OCI-LY7 (cell line): ENCODE results near the gene FBLN1. TPM values are rescaled to one million over a fixed set of nuclear protein-coding genes. Genes with fewer than 3 reads are reported as not detected.

Source experiments
- BruUV-seq: library from RNA; stranded (reverse); fragments of 400-500 nt; replicated peaks from 2 replicates; lab custom pipeline; 2021; lab: Mats Ljungman, UMichigan
- CTCF ChIA-PET: fragments of 300-600 bp; sonication (Branson Sonifier 250); formaldehyde crosslinking; loops from one replicate; lab custom pipeline; 2022; ENCODE audit warnings: antibody characterized with exemption; ENCODE audit not compliant: unreplicated experiment; lab: Charles Lee
- POLR2A ChIA-PET: fragments of 300-600 bp; sonication (Branson Sonifier 250); formaldehyde crosslinking; loops from one replicate; lab custom pipeline; 2022; ENCODE audit warnings: antibody characterized with exemption; lab: Charles Lee
- DNase-seq: peaks from one replicate; pipeline ENCODE4 v3.0.0-alpha.2; 2015; ENCODE audit warnings: low spot score
- H2AFZ ChIP-seq: fragments of 200-600 bp; sonication (generic), shearing (Covaris generic); 2 replicates; pipeline ENCODE4 v1.6.1; 2014; ENCODE audit warnings: mild to moderate bottlenecking, antibody characterized with exemption, low read length, moderate library complexity
- H3K27ac ChIP-seq: fragments of 200-600 bp; sonication (generic); 2 replicates; pipeline ENCODE4 v1.5.1; 2014; ENCODE audit warnings: mixed run types, low read depth, mild to moderate bottlenecking, moderate library complexity, low read length, inconsistent platforms; ENCODE audit not compliant: poor library complexity, severe bottlenecking
- H3K36me3 ChIP-seq: fragments of 200-600 bp; sonication (generic); 2 replicates; pipeline ENCODE4 v1.6.1; 2014; ENCODE audit warnings: mild to moderate bottlenecking, antibody characterized with exemption, low read length, moderate library complexity, mixed read lengths; ENCODE audit not compliant: insufficient read depth
- H3K4me1 ChIP-seq: fragments of 200-600 bp; sonication (generic); 2 replicates; pipeline ENCODE4 v1.5.1; 2014; ENCODE audit warnings: mild to moderate bottlenecking, low read length; ENCODE audit not compliant: insufficient read depth, poor library complexity, severe bottlenecking
- H3K4me2 ChIP-seq: fragments of 200-600 bp; sonication (generic); 2 replicates; pipeline ENCODE4 v1.6.1; 2014; ENCODE audit warnings: mild to moderate bottlenecking, low read length
- H3K4me3 ChIP-seq: fragments of 200-600 bp; sonication (generic); 2 replicates; pipeline ENCODE4 v1.5.1; 2014; ENCODE audit warnings: mild to moderate bottlenecking, low read depth, low read length; ENCODE audit not compliant: poor library complexity, severe bottlenecking
- H3K79me2 ChIP-seq: fragments of 200-600 bp; sonication (generic); 2 replicates; pipeline ENCODE4 v1.6.1; 2016; ENCODE audit warnings: low read depth, mild to moderate bottlenecking, low read length, moderate library complexity, mixed read lengths; ENCODE audit not compliant: insufficient read depth
- H3K9me2 ChIP-seq: fragments of 200-600 bp; sonication (generic); 2 replicates; pipeline ENCODE4 v1.6.1; 2016; ENCODE audit warnings: mild to moderate bottlenecking, low read length, mixed read lengths; ENCODE audit not compliant: insufficient read depth
- H3K9me3 ChIP-seq: fragments of 200-600 bp; sonication (generic); 2 replicates; pipeline ENCODE4 v1.6.1; 2014; ENCODE audit warnings: mild to moderate bottlenecking, mixed run types, low read length, mixed read lengths
- H4K20me1 ChIP-seq: fragments of 200-600 bp; sonication (generic); 2 replicates; pipeline ENCODE4 v1.6.1; 2014; ENCODE audit warnings: mild to moderate bottlenecking, antibody characterized with exemption, low read length, moderate library complexity, mixed read lengths; ENCODE audit not compliant: insufficient read depth
- EZH2phosphoT487 ChIP-seq: fragments of 200-600 bp; sonication (generic); IDR thresholded peaks from 2 replicates; pipeline ENCODE4 v1.6.1; 2018; ENCODE audit warnings: low read depth, borderline replicate concordance, mild to moderate bottlenecking, mixed run types, antibody characterized with exemption, low read length, moderate library complexity, mixed read lengths
- intact Hi-C: fragments of 100-400 bp; cut with micrococcal nuclease; formaldehyde crosslinking; loops from one replicate; pipeline ENCODE4 v1.10.0; 2022; ENCODE audit not compliant: unreplicated experiment
- total RNA-seq, 2 experiments: library from RNA; depleted of rRNA in 1 of 2; stranded (reverse); fragments of >200 nt in 1 of 2; shearing (Covaris generic) in 1 of 2; gene quantifications; 2 replicates each; pipeline ENCODE4 v1.2.3, GENCODE V29; 2014 to 2022
- TF ChIP-seq, protein P1 (sequence below): fragments of 200-600 bp; sonication (generic); conservative IDR thresholded peaks from 2 replicates; pipeline ENCODE4 v1.5.1; 2014; ENCODE audit warnings: mild to moderate bottlenecking, antibody characterized with exemption, low read length, moderate library complexity, mixed read lengths

The FBLN1 gene
- total RNA-seq, 2 experiments from 2014 or later, result not detected

DNA sequence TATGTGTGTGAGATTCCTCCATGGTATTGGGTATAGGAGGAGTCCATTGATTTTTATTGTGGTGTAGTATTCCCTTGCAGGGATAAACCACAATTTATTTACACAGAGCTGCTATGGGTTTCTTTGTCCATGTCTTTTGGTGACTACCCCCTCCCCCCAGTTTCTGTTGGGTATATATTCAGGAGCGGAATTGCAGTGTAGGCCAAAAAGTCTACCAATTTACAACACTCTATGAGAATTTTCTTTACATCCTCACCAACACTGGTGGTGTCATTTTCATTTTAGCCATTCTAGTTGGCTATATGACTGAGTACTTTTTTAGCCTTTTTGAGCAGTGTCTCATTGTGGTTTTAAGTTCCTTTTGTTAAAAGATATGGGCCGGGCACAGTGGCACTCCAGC lies 113.7 kb downstream of the FBLN1 start:
- ChIA-PET POLR2A (interaction anchor here (0.5 kb wide), 1 partner anchor 73 kb away, joined by 3 read pairs; no protein-coding TSS in a partner anchor), CTCF (no interaction called here)
- Histone ChIP-seq H3K36me3 (no peaks in the 10 kb centered on the region), H4K20me1 (no peaks in the 10 kb centered on the region), H3K9me3 (no peaks in the 10 kb centered on the region), H3K9me2 (no peaks in the 10 kb centered on the region), H3K4me3 (no peak overlapping the region), H3K79me2 (no peaks in the 10 kb centered on the region), H3K27ac (no peak overlapping the region), H3K4me2 (no peak overlapping the region), H3K4me1 (no peaks in the 10 kb centered on the region), H2AFZ (no peak overlapping the region)
- DNase-seq, result no peak
- intact Hi-C loops, result no loop called here
- BruUV-seq, result no TSS peak
- TF ChIP-seq EZH2phosphoT487, result no peak
- TF ChIP-seq, protein P1, sequence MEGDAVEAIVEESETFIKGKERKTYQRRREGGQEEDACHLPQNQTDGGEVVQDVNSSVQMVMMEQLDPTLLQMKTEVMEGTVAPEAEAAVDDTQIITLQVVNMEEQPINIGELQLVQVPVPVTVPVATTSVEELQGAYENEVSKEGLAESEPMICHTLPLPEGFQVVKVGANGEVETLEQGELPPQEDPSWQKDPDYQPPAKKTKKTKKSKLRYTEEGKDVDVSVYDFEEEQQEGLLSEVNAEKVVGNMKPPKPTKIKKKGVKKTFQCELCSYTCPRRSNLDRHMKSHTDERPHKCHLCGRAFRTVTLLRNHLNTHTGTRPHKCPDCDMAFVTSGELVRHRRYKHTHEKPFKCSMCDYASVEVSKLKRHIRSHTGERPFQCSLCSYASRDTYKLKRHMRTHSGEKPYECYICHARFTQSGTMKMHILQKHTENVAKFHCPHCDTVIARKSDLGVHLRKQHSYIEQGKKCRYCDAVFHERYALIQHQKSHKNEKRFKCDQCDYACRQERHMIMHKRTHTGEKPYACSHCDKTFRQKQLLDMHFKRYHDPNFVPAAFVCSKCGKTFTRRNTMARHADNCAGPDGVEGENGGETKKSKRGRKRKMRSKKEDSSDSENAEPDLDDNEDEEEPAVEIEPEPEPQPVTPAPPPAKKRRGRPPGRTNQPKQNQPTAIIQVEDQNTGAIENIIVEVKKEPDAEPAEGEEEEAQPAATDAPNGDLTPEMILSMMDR, result no peak

DNA sequence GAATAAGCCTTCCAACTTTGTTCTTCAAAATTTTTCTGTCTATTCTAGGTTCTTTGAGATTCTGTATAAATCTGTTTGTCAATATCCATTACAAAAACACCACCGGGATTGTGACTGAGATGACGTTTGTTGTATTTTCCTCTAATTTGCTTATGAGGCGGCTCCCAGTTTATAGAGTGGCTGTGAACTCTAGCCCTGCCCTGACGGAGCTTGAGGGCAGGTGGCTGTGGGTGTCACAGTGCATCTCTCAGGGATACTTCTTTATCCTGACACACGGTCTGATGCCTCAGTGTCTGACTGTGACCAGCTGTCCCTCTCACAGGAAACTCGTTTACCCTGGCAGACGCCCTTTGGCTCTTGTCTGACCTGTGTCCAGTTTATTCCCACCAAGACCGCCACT lies 115.3 kb downstream of the FBLN1 start:
- H4K20me1 ChIP-seq, result no peaks in the 10 kb centered on the region
- H3K4me3 ChIP-seq, result no peak overlapping the region
- no TSS peak for BruUV-seq
- H3K9me3 ChIP-seq, result no peaks in the 10 kb centered on the region
- H2AFZ ChIP-seq, result no peak overlapping the region
- no peaks in the 10 kb centered on the region for H3K4me1 ChIP-seq
- ChIA-PET POLR2A (no interaction called here), CTCF (no interaction called here)
- no peak overlapping the region for H3K27ac ChIP-seq
- TF ChIP-seq EZH2phosphoT487, result no peak
- TF ChIP-seq, protein P1, result no peak
- no peaks in the 10 kb centered on the region for H3K36me3 ChIP-seq
- no peaks in the 10 kb centered on the region for H3K79me2 ChIP-seq
- no peak for DNase-seq
- intact Hi-C loops, result no loop called here
- H3K4me2 ChIP-seq, result no peak overlapping the region
- H3K9me2 ChIP-seq, result no peaks in the 10 kb centered on the region

DNA sequence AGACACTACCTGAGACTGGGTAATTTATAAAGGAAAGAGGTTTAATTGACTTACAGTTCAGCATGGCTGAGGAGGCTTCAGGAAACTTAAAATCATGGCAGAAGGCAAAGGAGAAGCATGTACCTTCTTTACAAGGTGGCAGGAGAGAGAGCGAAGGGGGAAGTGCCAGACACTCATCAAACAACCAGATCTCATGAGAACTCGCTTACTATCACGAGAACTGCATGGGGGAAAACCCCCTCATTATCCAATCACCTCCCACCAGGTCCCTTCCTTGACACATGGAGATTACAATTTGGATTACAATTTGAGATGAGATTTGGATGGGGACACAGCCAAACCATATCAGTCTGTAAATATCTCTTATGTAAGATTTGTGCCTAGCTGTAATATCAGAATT lies 118.0 kb downstream of the FBLN1 start:
- Histone ChIP-seq H3K36me3 (no peaks in the 10 kb centered on the region), H3K4me1 (no peaks in the 10 kb centered on the region), H3K4me2 (no peak overlapping the region), H3K4me3 (no peak overlapping the region), H2AFZ (peak overlapping the region; percentile 82), H3K27ac (no peak overlapping the region), H3K9me3 (no peaks in the 10 kb centered on the region), H3K79me2 (no peaks in the 10 kb centered on the region), H3K9me2 (no peaks in the 10 kb centered on the region), H4K20me1 (no peaks in the 10 kb centered on the region)
- ChIA-PET POLR2A (no interaction called here), CTCF (no interaction called here)
- no TSS peak for BruUV-seq
- intact Hi-C loops, result no loop called here
- TF ChIP-seq, protein P1, result no peak
- TF ChIP-seq EZH2phosphoT487, result no peak
- DNase-seq, result peak; percentile 31
